CD14-positive monocyte (primary cell): Measurements from ENCODE around the gene PLXNA4. TPM values are rescaled to one million over a fixed set of nuclear protein-coding genes. Genes with fewer than 3 reads are reported as not detected.
A peak's percentile ranks its signal among the peaks of the same experiment; 100 is the strongest.

ENCODE experiments used
- DNase-seq, 3 donors: peaks; one replicate each; pipeline ENCODE4 v3.0.0-alpha.2; 2011 to 2022
- H2AFZ ChIP-seq: 2 replicates; pipeline ENCODE4 v1.6.0; 2012; ENCODE audit warnings: mild to moderate bottlenecking, low read depth, low read length, inconsistent platforms; ENCODE audit not compliant: insufficient read depth, poor library complexity, severe bottlenecking
- H3K27ac ChIP-seq, 2 donors: 1 replicate in 1 of 2; 2 replicates in 1 of 2; pipeline ENCODE4 v1.5.1; 2012 to 2013; ENCODE audit warnings: low read length in 2 of 2, control low read depth in 1 of 2, inconsistent platforms in 1 of 2, low read depth in 1 of 2, mild to moderate bottlenecking in 1 of 2
- H3K27me3 ChIP-seq, 2 donors: one replicate each; pipeline versions ENCODE4 v1.6.0 to v1.6.1; 2011 to 2013; ENCODE audit warnings: low read length in 2 of 2; ENCODE audit not compliant: control insufficient read depth in 2 of 2, insufficient read depth in 2 of 2
- H3K36me3 ChIP-seq, 2 donors: replicated peaks in 1 of 2; 1 replicate in 1 of 2; 2 replicates in 1 of 2; pipeline versions ENCODE4 v1.5.1 to v1.6.1; 2012 to 2013; ENCODE audit warnings: low read length in 2 of 2, control low read depth in 1 of 2, inconsistent platforms in 1 of 2, mild to moderate bottlenecking in 1 of 2; ENCODE audit not compliant: insufficient read depth in 2 of 2, control insufficient read depth in 1 of 2
- H3K4me1 ChIP-seq, 2 donors: 1 replicate in 1 of 2; 2 replicates in 1 of 2; pipeline versions ENCODE4 v1.5.1 to v1.6.1; 2012 to 2013; ENCODE audit warnings: low read length in 2 of 2, control low read depth in 1 of 2, inconsistent platforms in 1 of 2, mild to moderate bottlenecking in 1 of 2, moderate library complexity in 1 of 2; ENCODE audit not compliant: insufficient read depth in 2 of 2, control insufficient read depth in 1 of 2
- H3K4me2 ChIP-seq: replicated peaks from 2 replicates; pipeline ENCODE3; 2012; ENCODE audit warnings: low read length, moderate library complexity, mild to moderate bottlenecking; ENCODE audit not compliant: poor library complexity, severe bottlenecking; ENCODE audit errors: extremely low read depth
- H3K4me3 ChIP-seq, 3 experiments: fragments of 200-600 bp in 1 of 3; sonication (generic) in 1 of 3; replicated peaks in 1 of 3; 1 replicate in 2 of 3; 2 replicates in 1 of 3; pipeline ENCODE4 v1.5.1; 2011 to 2013; ENCODE audit warnings: low read length in 3 of 3, mild to moderate bottlenecking in 3 of 3, control low read depth in 2 of 3, low read depth in 2 of 3, inconsistent platforms in 1 of 3, moderate library complexity in 1 of 3
- H3K79me2 ChIP-seq: 2 replicates; pipeline ENCODE4 v1.6.0; 2012; ENCODE audit warnings: mild to moderate bottlenecking, control low read depth, inconsistent platforms, low read length, moderate library complexity; ENCODE audit not compliant: insufficient read depth
- H3K9ac ChIP-seq: 2 replicates; pipeline ENCODE4 v1.6.0; 2017; ENCODE audit warnings: low read length, mild to moderate bottlenecking; ENCODE audit not compliant: insufficient read depth, poor library complexity, severe bottlenecking
- H3K9me3 ChIP-seq, 2 donors: replicated peaks in 1 of 2; 1 replicate in 1 of 2; 2 replicates in 1 of 2; pipeline versions ENCODE4 v1.5.1 to v1.6.1; 2012 to 2013; ENCODE audit warnings: low read length in 2 of 2, control low read depth in 1 of 2; ENCODE audit not compliant: control insufficient read depth in 1 of 2, insufficient read depth in 1 of 2
- H4K20me1 ChIP-seq: 2 replicates; pipeline ENCODE4 v1.6.0; 2012; ENCODE audit warnings: mild to moderate bottlenecking, low read length, control low read depth, moderate library complexity; ENCODE audit not compliant: insufficient read depth
- H3K27ac Mint-ChIP-seq, 7 donors: one replicate each; pipeline ENCODE4 v1.8.0; 2020; ENCODE audit warnings: mild to moderate bottlenecking in 7 of 7, mixed read lengths in 7 of 7, moderate library complexity in 6 of 7, inconsistent platforms in 2 of 7
- H3K27me3 Mint-ChIP-seq, 3 donors: one replicate each; pipeline ENCODE4 v1.8.0; 2021 to 2022; ENCODE audit warnings: low read depth in 3 of 3, mild to moderate bottlenecking in 3 of 3, mixed read lengths in 3 of 3, moderate library complexity in 3 of 3, inconsistent platforms in 1 of 3
- H3K36me3 Mint-ChIP-seq, 2 donors: one replicate each; pipeline ENCODE4 v1.8.0; 2020; ENCODE audit warnings: mixed read lengths in 2 of 2, inconsistent platforms in 1 of 2, mild to moderate bottlenecking in 1 of 2
- H3K4me1 Mint-ChIP-seq: one replicate; pipeline ENCODE4 v1.8.0; 2020; ENCODE audit warnings: mild to moderate bottlenecking, mixed read lengths
- H3K4me3 Mint-ChIP-seq, 2 donors: one replicate each; pipeline ENCODE4 v1.8.0; 2020; ENCODE audit warnings: mild to moderate bottlenecking in 2 of 2, mixed read lengths in 2 of 2, moderate library complexity in 1 of 2
- H3K9me3 Mint-ChIP-seq, 7 donors: one replicate each; pipeline ENCODE4 v1.8.0; 2020 to 2022; ENCODE audit warnings: mixed read lengths in 7 of 7, mild to moderate bottlenecking in 6 of 7, moderate library complexity in 6 of 7, inconsistent platforms in 2 of 7
- CTCF ChIP-seq: fragments of 200-600 bp; IDR thresholded peaks from one replicate; pipeline ENCODE4 v1.8.0; 2022; ENCODE audit warnings: antibody characterized with exemption, mild to moderate bottlenecking
- WGBS: methylation state at CpG from one replicate; pipeline ENCODE4 v1.1.5; 2013; ENCODE audit warnings: missing lambda C conversion rate; ENCODE audit not compliant: insufficient coverage; 5-methylcytosine and 5-hydroxymethylcytosine counted together
- intact Hi-C, 2 donors: fragments of 100-400 bp; cut with micrococcal nuclease; formaldehyde crosslinking; loops; one replicate each; pipeline versions ENCODE4 v1.15.0 to v1.15.1; 2023
- polyA plus RNA-seq, 3 donors: library from polyadenylated mRNA; depleted of rRNA in 1 of 3; unstranded in 2 of 3; stranded (reverse) in 1 of 3; fragments of 300-500 nt in 2 of 3; fragments of >200 nt in 1 of 3; fragmentation: Illumina TruSeq in 2 of 3; gene quantifications; 1 replicate in 2 of 3; 2 replicates in 1 of 3; pipeline ENCODE4 v1.2.3, GENCODE V29; 2012 to 2021

Gene PLXNA4
- polyA plus RNA-seq, 3 donors: not detected

GRCh38 chr7:132527467-132528410 lies 48.5 kb downstream of the PLXNA4 start:
- Mint-ChIP-seq H3K27me3 (peaks cover 4 to 10% (median 5%) of the 10 kb centered on the region in 3 donors), H3K36me3 (no peaks in the 10 kb centered on the region), H3K4me1 (peaks cover 37% of the 10 kb centered on the region), H3K9me3 (peaks cover 0 to 7% (median 0%) of the 10 kb centered on the region in 7 donors), H3K27ac (peak overlapping the region in 1 of 7 donors; percentile 16), H3K4me3 (no peak overlapping the region)
- Histone ChIP-seq H3K9me3 (no peaks in the 10 kb centered on the region), H3K79me2 (no peaks in the 10 kb centered on the region), H3K36me3 (no peaks in the 10 kb centered on the region), H3K27me3 (no peaks in the 10 kb centered on the region), H3K4me1 (peaks cover 25 to 39% of the 10 kb centered on the region in 2 donors), H2AFZ (no peak overlapping the region), H3K4me2 (no peak overlapping the region), H3K4me3 (no peak overlapping the region), H4K20me1 (no peaks in the 10 kb centered on the region), H3K27ac (no peak overlapping the region), H3K9ac (no peak overlapping the region)
- whole genome bisulfite sequencing: 95% methylated on average over 13 of the region's 17 CpGs
- intact Hi-C loops: no loop called here
- DNase-seq: no peak
- no peak for TF ChIP-seq CTCF

DNA sequence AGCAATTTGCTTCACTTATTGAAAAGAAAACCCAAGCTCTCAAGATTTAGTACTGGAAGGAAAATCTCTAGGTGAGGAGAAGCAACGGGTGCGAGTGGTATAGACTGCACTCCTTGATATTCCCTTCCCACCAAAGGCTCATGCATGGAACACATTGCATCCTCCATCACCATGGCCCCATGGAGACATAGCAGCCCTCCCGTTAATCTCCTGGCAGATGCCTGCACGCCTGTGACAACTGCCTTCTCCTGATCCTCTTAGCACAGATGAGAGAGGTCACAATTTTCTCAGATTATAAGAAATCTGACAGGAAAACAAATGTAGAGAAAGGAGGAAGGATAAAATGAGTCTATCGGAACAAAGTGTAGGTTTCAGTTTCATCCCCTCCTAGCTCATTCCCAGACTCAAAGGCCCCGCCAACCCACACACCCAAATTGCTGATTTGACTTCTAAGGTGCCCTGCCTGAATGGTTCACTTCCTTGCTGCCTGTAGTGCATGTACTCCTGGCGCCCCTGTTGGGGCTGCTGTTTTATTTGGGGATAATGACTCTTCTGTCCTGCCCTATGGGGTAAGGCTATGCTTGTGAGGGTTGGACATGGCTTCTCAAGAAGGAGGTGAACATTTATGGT lies 50.0 kb downstream of the PLXNA4 start:
- intact Hi-C loops: no loop called here
- no peak overlapping the region for H3K27ac ChIP-seq
- peaks cover 22% of the 10 kb centered on the region for H3K4me1 Mint-ChIP-seq
- H3K36me3 ChIP-seq: no peaks in the 10 kb centered on the region
- DNase-seq: no peak
- no peaks in the 10 kb centered on the region for H4K20me1 ChIP-seq
- H2AFZ ChIP-seq: no peak overlapping the region
- peak overlapping the region in 1 of 7 donors; percentile 46 for H3K27ac Mint-ChIP-seq
- peak overlapping the region; percentile 3 for H3K4me2 ChIP-seq
- peaks cover 11 to 24% of the 10 kb centered on the region in 2 donors for H3K4me1 ChIP-seq
- no peaks in the 10 kb centered on the region for H3K36me3 Mint-ChIP-seq
- TF ChIP-seq CTCF: no peak
- H3K27me3 Mint-ChIP-seq: peaks cover 4 to 10% (median 5%) of the 10 kb centered on the region in 3 donors
- no peaks in the 10 kb centered on the region for H3K27me3 ChIP-seq
- no peaks in the 10 kb centered on the region for H3K79me2 ChIP-seq
- H3K4me3 Mint-ChIP-seq: no peak overlapping the region
- no peaks in the 10 kb centered on the region for H3K9me3 ChIP-seq
- H3K9me3 Mint-ChIP-seq: peaks cover 0 to 7% (median 0%) of the 10 kb centered on the region in 7 donors
- WGBS: 100% methylated on average over 1 of the region's 7 CpGs
- no peak overlapping the region for H3K9ac ChIP-seq
- H3K4me3 ChIP-seq: no peak overlapping the region
